K562 (cell line): ENCODE measurements around the gene FBXO11. TPM values are rescaled to one million over a fixed set of nuclear protein-coding genes. Genes with fewer than 3 reads are reported as not detected.

Experiments used
- BRD4 ChIP-seq: fragments of 200-600 bp; sonication (generic); IDR thresholded peaks from 2 replicates; pipeline ENCODE4 v1.6.1; 2017; ENCODE audit warnings: inconsistent platforms
- CHAMP1 ChIP-seq: fragments of 450-650 bp; IDR thresholded peaks from 2 replicates; pipeline ENCODE4 v1.6.1; 2016; ENCODE audit warnings: mild to moderate bottlenecking
- CSDE1 ChIP-seq, 2 experiments: fragments of 450-650 bp; IDR thresholded peaks; 2 replicates each; pipeline ENCODE4 v1.6.1; 2016; ENCODE audit warnings: mild to moderate bottlenecking in 1 of 2
- E2F1 ChIP-seq: sonication (generic); formaldehyde crosslinking; IDR thresholded peaks from 2 replicates; pipeline ENCODE4 v1.8.1; 2023; ENCODE audit warnings: mild to moderate bottlenecking, missing genetic modification reagents, moderate library complexity
- ETS2 ChIP-seq: IDR thresholded peaks from 2 replicates; pipeline ENCODE4 v1.6.1; 2016; ENCODE audit warnings: borderline replicate concordance, missing genetic modification characterization, mild to moderate bottlenecking, moderate library complexity, missing compliant biosample characterization; ENCODE audit not compliant: poor library complexity, severe bottlenecking
- EZH2 ChIP-seq: IDR thresholded peaks from 2 replicates; pipeline ENCODE4 v1.6.1; 2012; ENCODE audit warnings: low read depth, mild to moderate bottlenecking, inconsistent platforms, low read length, borderline replicate concordance
- FOS ChIP-seq: IDR thresholded peaks from 3 replicates; pipeline ENCODE4 v1.6.1; 2011; ENCODE audit not compliant: insufficient read length; ENCODE audit errors: extremely low read depth
- KLF1 ChIP-seq: fragments of 450-650 bp; IDR thresholded peaks from 2 replicates; pipeline ENCODE4 v1.6.1; 2016; ENCODE audit warnings: missing genetic modification characterization, missing compliant biosample characterization
- MAX ChIP-seq: sonication (generic); formaldehyde crosslinking; IDR thresholded peaks from 2 replicates; pipeline ENCODE4 v1.9.0; 2022; ENCODE audit warnings: mild to moderate bottlenecking, missing genetic modification reagents
- NCOA4 ChIP-seq: fragments of 450-650 bp; IDR thresholded peaks from 2 replicates; pipeline ENCODE4 v1.6.1; 2018; ENCODE audit warnings: mild to moderate bottlenecking; ENCODE audit not compliant: partially characterized antibody
- NR2F6 ChIP-seq: fragments of 450-650 bp; formaldehyde crosslinking; IDR thresholded peaks from 2 replicates; pipeline ENCODE4 v1.4.0; 2020; ENCODE audit warnings: mild to moderate bottlenecking
- SIRT6 ChIP-seq: IDR thresholded peaks from one replicate; pipeline ENCODE4 v1.6.1; 2012; ENCODE audit warnings: low read depth, mild to moderate bottlenecking, control low read depth, inconsistent platforms, low read length, moderate library complexity
- SLC30A9 ChIP-seq: fragments of 250-450 bp; sonication (Bioruptor Pico); IDR thresholded peaks from 2 replicates; pipeline ENCODE4 v1.8.0; 2022; ENCODE audit warnings: mild to moderate bottlenecking, moderate library complexity
- SMARCC2 ChIP-seq: fragments of 450-650 bp; IDR thresholded peaks from 2 replicates; pipeline ENCODE4 v1.6.1; 2017; ENCODE audit warnings: antibody characterized with exemption, moderate library complexity, mild to moderate bottlenecking, low read depth
- TCF7L2 ChIP-seq: fragments of 150-350 bp; IDR thresholded peaks from 2 replicates; pipeline ENCODE4 v1.6.1; 2016; ENCODE audit warnings: low read depth, mild to moderate bottlenecking, low read length, moderate library complexity
- ZNF217 ChIP-seq: sonication (generic); formaldehyde crosslinking; IDR thresholded peaks from 2 replicates; pipeline ENCODE4 v1.8.0; 2022; ENCODE audit warnings: mild to moderate bottlenecking, missing genetic modification reagents
- ZNF280B ChIP-seq: fragments of 250-450 bp; sonication (Bioruptor Pico); IDR thresholded peaks from 2 replicates; pipeline ENCODE4 v1.5.1; 2021; ENCODE audit warnings: mild to moderate bottlenecking
- ZNF583 ChIP-seq: fragments of 250-450 bp; sonication (Bioruptor Pico); IDR thresholded peaks from 2 replicates; pipeline ENCODE4 v1.4.0; 2020
- ZNF592 ChIP-seq: fragments of 450-650 bp; IDR thresholded peaks from 2 replicates; pipeline ENCODE4 v1.6.1; 2017; ENCODE audit warnings: antibody characterized with exemption, mild to moderate bottlenecking
- polyA plus RNA-seq, 8 experiments: library from polyadenylated mRNA; depleted of rRNA in 4 of 8; stranded (reverse) in 5 of 8; unstranded in 3 of 8; fragments of >200 nt; fragmentation: Nextera tagmentation in 2 of 8; fragmentation: Illumina TruSeq in 1 of 8; extraction: Ambion mirVana in 2 of 8; extraction: Trizol in 1 of 8; gene quantifications; 2 replicates each; pipeline versions ENCODE4 v1.2.1 to v1.2.3, GENCODE V29; 2011 to 2014; ENCODE audit warnings: inconsistent platforms in 1 of 8, missing spikeins in 1 of 8
- total RNA-seq, 7 experiments: library from RNA; depleted of rRNA in 6 of 7; stranded (reverse); fragments of >200 nt in 6 of 7; fragmentation: Illumina TruSeq in 2 of 7; extraction: Trizol in 2 of 7; gene quantifications; 2 replicates each; pipeline versions ENCODE4 v1.2.1 to v1.2.3, GENCODE V29; 2011 to 2021; ENCODE audit warnings: low replicate concordance in 1 of 7

FBXO11 gene
- total and polyA plus RNA-seq, 9 of the 15 experiments (the other 6 are each of a cell fraction or from before 2014, with no cell fraction given), result 8.8 to 44.5 (median 24.1) TPM

- TF ChIP-seq ZNF280B (CRISPR knock-in tag) (no peak), CHAMP1 (no peak), ETS2 (no peak), E2F1 (CRISPR knock-in tag) (no peak), NCOA4 (no peak), BRD4 (no peak), KLF1 (tag) (no peak), SIRT6 (no peak), TCF7L2 (no peak), NR2F6 (no peak), FOS (no peak), CSDE1 (IDR thresholded peaks at IDR 0.05) (no peak), ZNF592 (no peak), MAX (CRISPR knock-in tag) (no peak), ZNF217 (CRISPR knock-in tag) (no peak), EZH2 (no peak), ZNF583 (CRISPR knock-in tag) (no peak), SLC30A9 (no peak), SMARCC2 (no peak)
These were observed 138.3 kb downstream of the FBXO11 start (continued) for GRCh38 chr2:47767880-47768609.
